A673 (cell line): ENCODE measurements around the gene SH3BP2. TPM values are rescaled to one million over a fixed set of nuclear protein-coding genes. Genes with fewer than 3 reads are reported as not detected.

ENCODE experiments used
- BruUV-seq: library from RNA; stranded (reverse); fragments of 400-500 nt; replicated peaks from 2 replicates; lab custom pipeline; 2021; lab: Mats Ljungman, UMichigan
- CTCF ChIA-PET: fragments of 300-600 bp; sonication (Branson Sonifier 250); formaldehyde crosslinking; loops from one replicate; lab custom pipeline; 2022; ENCODE audit warnings: antibody characterized with exemption; lab: Charles Lee
- POLR2A ChIA-PET: fragments of 300-600 bp; sonication (Branson Sonifier 250); formaldehyde crosslinking; loops from one replicate; lab custom pipeline; 2022; ENCODE audit warnings: antibody characterized with exemption; ENCODE audit not compliant: low non-redundant PET; lab: Charles Lee
- DNase-seq: peaks from one replicate; pipeline ENCODE4 v3.0.0-alpha.2; 2015; ENCODE audit warnings: low spot score
- H3K27ac ChIP-seq: fragments of 200-600 bp; sonication (generic); 2 replicates; pipeline ENCODE4 v1.5.1; 2016; ENCODE audit warnings: mixed run types, low read depth, mild to moderate bottlenecking, mixed read lengths, antibody characterized with exemption, low read length; ENCODE audit not compliant: poor library complexity, severe bottlenecking
- H3K27me3 ChIP-seq: fragments of 200-600 bp; sonication (generic); replicated peaks from 2 replicates; pipeline ENCODE4 v1.6.1; 2017; ENCODE audit warnings: mixed run types, low read depth, mild to moderate bottlenecking, mixed read lengths, antibody characterized with exemption, low read length; ENCODE audit not compliant: insufficient read depth, poor library complexity
- H3K36me3 ChIP-seq: fragments of 200-600 bp; sonication (generic); 2 replicates; pipeline ENCODE4 v1.6.1; 2016; ENCODE audit warnings: mixed run types, mild to moderate bottlenecking, mixed read lengths, antibody characterized with exemption, low read length; ENCODE audit not compliant: insufficient read depth, poor library complexity, severe bottlenecking
- H3K4me1 ChIP-seq: fragments of 200-600 bp; sonication (generic); 2 replicates; pipeline ENCODE4 v1.6.1; 2017; ENCODE audit warnings: mixed run types, mild to moderate bottlenecking, mixed read lengths, antibody characterized with exemption, low read length; ENCODE audit not compliant: insufficient read depth, poor library complexity, severe bottlenecking
- H3K4me3 ChIP-seq: fragments of 200-600 bp; sonication (generic); 2 replicates; pipeline ENCODE4 v1.5.1; 2016; ENCODE audit warnings: low read depth, mixed run types, mild to moderate bottlenecking, mixed read lengths, low read length; ENCODE audit not compliant: poor library complexity, severe bottlenecking
- H3K9me3 ChIP-seq: fragments of 200-600 bp; sonication (generic); 2 replicates; pipeline ENCODE4 v1.6.1; 2016; ENCODE audit warnings: mixed run types, low read depth, mild to moderate bottlenecking, mixed read lengths, antibody characterized with exemption, low read length; ENCODE audit not compliant: poor library complexity, severe bottlenecking
- EZH2 ChIP-seq: fragments of 200-600 bp; sonication (generic); IDR thresholded peaks from 2 replicates; pipeline ENCODE4 v1.6.1; 2017; ENCODE audit warnings: borderline replicate concordance, low read depth, mild to moderate bottlenecking, mixed read lengths, antibody characterized with exemption, low read length; ENCODE audit not compliant: poor library complexity, severe bottlenecking
- intact Hi-C: fragments of 100-400 bp; cut with micrococcal nuclease; formaldehyde crosslinking; loops from one replicate; pipeline ENCODE4 v1.10.0; 2022; ENCODE audit not compliant: unreplicated experiment
- total RNA-seq: library from RNA; stranded (reverse); gene quantifications from 2 replicates; pipeline ENCODE4 v1.2.3, GENCODE V29; 2021
- TF ChIP-seq, protein P1 (sequence below): fragments of 300-800, 200-600 bp; sonication (generic); conservative IDR thresholded peaks from 2 replicates; pipeline ENCODE4 v1.5.1; 2017; ENCODE audit warnings: low read depth, mild to moderate bottlenecking, antibody characterized with exemption, low read length, moderate library complexity, mixed read lengths

SH3BP2 gene
- total RNA-seq, 1 experiment from 2014 or later, result 34.4 TPM

- Histone ChIP-seq H3K27me3 (no peaks in the 10 kb centered on the region), H3K9me3 (peaks cover 8% of the 10 kb centered on the region), H3K4me1 (peaks cover 15% of the 10 kb centered on the region), H3K36me3 (peaks cover 7% of the 10 kb centered on the region), H3K4me3 (no peak overlapping the region), H3K27ac (no peak overlapping the region)
- no peak for DNase-seq
- ChIA-PET POLR2A (no interaction called here), CTCF (no interaction called here)
- no peak for TF ChIP-seq EZH2
- TF ChIP-seq, protein P1, sequence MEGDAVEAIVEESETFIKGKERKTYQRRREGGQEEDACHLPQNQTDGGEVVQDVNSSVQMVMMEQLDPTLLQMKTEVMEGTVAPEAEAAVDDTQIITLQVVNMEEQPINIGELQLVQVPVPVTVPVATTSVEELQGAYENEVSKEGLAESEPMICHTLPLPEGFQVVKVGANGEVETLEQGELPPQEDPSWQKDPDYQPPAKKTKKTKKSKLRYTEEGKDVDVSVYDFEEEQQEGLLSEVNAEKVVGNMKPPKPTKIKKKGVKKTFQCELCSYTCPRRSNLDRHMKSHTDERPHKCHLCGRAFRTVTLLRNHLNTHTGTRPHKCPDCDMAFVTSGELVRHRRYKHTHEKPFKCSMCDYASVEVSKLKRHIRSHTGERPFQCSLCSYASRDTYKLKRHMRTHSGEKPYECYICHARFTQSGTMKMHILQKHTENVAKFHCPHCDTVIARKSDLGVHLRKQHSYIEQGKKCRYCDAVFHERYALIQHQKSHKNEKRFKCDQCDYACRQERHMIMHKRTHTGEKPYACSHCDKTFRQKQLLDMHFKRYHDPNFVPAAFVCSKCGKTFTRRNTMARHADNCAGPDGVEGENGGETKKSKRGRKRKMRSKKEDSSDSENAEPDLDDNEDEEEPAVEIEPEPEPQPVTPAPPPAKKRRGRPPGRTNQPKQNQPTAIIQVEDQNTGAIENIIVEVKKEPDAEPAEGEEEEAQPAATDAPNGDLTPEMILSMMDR, result no peak
- no TSS peak for BruUV-seq
- intact Hi-C loops, result no loop called here
These were observed 23.6 kb downstream of the SH3BP2 start for GRCh38 chr4:2816401-2816954.

DNA sequence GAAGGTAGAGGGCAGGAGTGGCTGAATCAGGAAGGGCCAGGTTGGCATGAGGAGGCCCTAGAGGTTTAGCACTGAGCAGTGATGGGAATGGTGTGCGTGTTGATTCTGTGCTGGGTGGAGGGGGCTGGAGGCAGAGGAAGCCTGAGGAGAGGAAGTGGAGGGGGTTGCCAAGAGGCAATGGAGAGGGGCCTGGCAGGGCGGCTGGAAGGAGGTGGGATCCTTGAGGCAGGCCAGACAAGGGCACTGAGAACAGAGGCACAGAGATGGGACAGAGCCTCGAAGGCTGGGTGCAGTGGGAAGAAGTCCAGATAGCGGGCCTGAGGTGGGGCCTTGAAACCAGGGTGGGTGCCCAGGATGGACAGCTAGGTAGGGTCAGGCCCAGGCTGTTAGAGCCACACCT is 24.3 kb downstream of the SH3BP2 start:
- no peak overlapping the region for H3K4me3 ChIP-seq
- no peak for TF ChIP-seq EZH2
- TF ChIP-seq, protein P1, result no peak
- ChIA-PET CTCF (no interaction called here), POLR2A (no interaction called here)
- no peak for DNase-seq
- H3K27ac ChIP-seq, result no peak overlapping the region
- no TSS peak for BruUV-seq
- peaks cover 7% of the 10 kb centered on the region for H3K36me3 ChIP-seq
- no peaks in the 10 kb centered on the region for H3K27me3 ChIP-seq
- peaks cover 11% of the 10 kb centered on the region for H3K4me1 ChIP-seq
- H3K9me3 ChIP-seq, result peaks cover 8% of the 10 kb centered on the region
- intact Hi-C loops, result no loop called here

DNA sequence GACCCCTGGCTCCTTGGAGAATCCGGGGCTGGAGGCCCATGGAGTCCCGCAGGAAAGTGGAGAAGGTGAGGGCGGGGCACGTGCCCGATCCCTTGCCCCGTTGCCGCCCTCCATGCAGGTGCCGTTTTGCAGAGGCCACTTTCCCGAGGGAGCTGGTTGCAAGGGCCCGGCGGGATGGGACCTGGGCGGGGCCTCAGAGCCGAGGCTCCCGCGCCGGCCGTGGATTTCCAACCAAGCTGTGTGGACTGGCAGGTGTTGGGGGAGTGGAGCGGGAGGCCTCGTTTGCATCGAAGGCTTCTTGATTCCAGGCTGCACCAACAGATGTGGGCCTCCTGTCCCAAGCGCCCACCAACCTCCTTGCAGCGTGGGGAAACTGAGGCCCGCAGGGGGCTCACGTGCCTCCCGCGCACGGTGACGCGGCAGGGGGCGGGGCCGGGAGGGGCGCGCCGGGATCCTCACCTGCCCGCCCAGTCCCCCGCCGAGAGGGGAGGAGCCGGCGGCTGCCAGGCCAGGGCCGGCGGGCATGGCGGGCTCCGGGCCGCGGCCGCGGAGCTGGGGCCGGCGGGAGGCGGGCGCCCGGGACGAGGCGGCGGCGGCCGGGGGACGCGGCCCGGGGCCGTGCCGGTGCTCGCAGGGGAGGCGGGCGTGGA is 24.9 kb downstream of the SH3BP2 start:
- H3K9me3 ChIP-seq, result peaks cover 8% of the 10 kb centered on the region
- ChIA-PET POLR2A (no interaction called here), CTCF (no interaction called here)
- no TSS peak for BruUV-seq
- no peak for TF ChIP-seq EZH2
- TF ChIP-seq, protein P1, result no peak
- H3K27me3 ChIP-seq, result no peaks in the 10 kb centered on the region
- peak; percentile 51 for DNase-seq
- H3K36me3 ChIP-seq, result peaks cover 7% of the 10 kb centered on the region
- intact Hi-C loops, result no loop called here
- H3K27ac ChIP-seq, result peak overlapping the region; percentile 78
- H3K4me1 ChIP-seq, result peaks cover 5% of the 10 kb centered on the region
- H3K4me3 ChIP-seq, result peak overlapping the region; percentile 82
